ENCODE data around the gene LIMK2. TPM values are rescaled to one million over a fixed set of nuclear protein-coding genes. Genes with fewer than 3 reads are reported as not detected.

The LIMK2 gene
- total RNA-seq, 1 donor from 2014 or later = 8.0 TPM

DNA sequence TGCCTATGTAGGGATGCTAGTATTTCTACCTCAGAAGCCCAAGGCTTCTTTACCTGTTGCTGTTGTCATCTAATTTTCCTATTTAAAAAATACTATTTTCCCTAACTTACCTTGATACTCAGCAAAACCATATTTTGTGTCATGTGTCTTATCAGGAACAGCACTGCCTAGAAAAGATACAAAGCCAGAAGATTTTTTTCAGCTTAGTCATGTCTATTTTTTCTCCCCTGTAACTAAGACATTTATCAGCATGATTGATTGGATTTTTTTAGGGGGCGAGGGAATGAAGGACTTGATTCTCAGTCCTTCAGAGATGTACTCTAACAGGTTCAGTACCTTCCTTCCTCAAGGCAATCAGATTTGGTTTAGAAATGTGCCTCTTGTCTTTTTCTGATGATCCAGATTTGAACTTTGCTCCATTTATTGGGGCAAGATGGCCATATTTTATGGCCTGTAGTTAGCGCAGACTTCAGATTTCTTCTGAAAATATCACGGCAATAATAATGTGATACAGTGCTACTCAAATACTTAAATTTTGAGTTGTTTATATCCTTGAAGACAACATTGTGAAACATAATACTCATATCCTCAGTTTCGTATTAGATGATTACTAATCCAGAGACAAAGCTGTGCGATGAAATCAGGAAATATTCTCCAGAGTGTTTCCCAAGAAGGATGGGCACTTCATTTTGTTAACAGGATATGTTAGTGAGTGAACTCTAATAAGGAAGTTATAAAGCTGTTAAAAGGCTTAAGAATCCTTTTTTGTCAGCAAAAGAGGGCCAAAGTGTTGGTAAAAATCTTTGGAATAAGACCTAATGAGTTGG lies 83.9 kb downstream of the LIMK2 start:
- Histone ChIP-seq H3K4me3 (no peak overlapping the region), H3K27me3 (ENCODE audit: low read depth) (no peaks in the 10 kb centered on the region), H3K36me3 (no peaks in the 10 kb centered on the region), H3K4me1 (peaks cover 55% of the 10 kb centered on the region), H3K9me3 (replicated peaks) (no peaks in the 10 kb centered on the region), H3K27ac (replicated peaks) (peak overlapping the region; percentile 72)
- intact Hi-C loops (cut with micrococcal nuclease) = no loop called here
- no peak for DNase-seq
- TF ChIP-seq, protein P1, sequence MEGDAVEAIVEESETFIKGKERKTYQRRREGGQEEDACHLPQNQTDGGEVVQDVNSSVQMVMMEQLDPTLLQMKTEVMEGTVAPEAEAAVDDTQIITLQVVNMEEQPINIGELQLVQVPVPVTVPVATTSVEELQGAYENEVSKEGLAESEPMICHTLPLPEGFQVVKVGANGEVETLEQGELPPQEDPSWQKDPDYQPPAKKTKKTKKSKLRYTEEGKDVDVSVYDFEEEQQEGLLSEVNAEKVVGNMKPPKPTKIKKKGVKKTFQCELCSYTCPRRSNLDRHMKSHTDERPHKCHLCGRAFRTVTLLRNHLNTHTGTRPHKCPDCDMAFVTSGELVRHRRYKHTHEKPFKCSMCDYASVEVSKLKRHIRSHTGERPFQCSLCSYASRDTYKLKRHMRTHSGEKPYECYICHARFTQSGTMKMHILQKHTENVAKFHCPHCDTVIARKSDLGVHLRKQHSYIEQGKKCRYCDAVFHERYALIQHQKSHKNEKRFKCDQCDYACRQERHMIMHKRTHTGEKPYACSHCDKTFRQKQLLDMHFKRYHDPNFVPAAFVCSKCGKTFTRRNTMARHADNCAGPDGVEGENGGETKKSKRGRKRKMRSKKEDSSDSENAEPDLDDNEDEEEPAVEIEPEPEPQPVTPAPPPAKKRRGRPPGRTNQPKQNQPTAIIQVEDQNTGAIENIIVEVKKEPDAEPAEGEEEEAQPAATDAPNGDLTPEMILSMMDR (IDR thresholded peaks at IDR 0.05; ENCODE audit: borderline replicate concordance) = no peak

DNA sequence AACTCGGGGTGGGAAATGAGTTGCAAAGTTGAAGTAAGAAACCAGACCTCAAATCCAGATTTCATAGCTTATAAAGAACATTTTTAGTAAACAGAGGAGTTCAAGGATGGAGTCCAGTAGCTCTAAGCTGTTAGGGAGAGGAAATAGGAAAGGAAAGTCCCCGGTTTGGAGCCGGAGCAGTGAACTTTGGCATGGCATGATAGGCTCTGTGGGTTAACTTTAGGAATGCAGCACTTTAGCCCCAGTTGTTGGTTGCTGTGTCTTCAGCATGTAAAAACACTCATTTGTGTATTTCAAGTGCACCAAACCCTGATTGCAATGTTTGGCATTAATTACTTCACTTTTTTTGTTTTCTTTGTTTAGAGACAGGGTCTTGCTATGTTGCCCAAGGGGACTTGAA lies 88.8 kb downstream of the LIMK2 start:
- Histone ChIP-seq H3K4me3 (no peak overlapping the region), H3K9me3 (replicated peaks) (no peaks in the 10 kb centered on the region), H3K36me3 (no peaks in the 10 kb centered on the region), H3K4me1 (peaks cover 15% of the 10 kb centered on the region), H3K27ac (replicated peaks) (no peak overlapping the region), H3K27me3 (ENCODE audit: low read depth) (no peaks in the 10 kb centered on the region)
- TF ChIP-seq, protein P1 (IDR thresholded peaks at IDR 0.05; ENCODE audit: borderline replicate concordance) = no peak
- intact Hi-C loops (cut with micrococcal nuclease) = no loop called here
- no peak for DNase-seq

- H3K27me3 ChIP-seq (ENCODE audit: low read depth) = no peaks in the 10 kb centered on the region
- H3K4me1 ChIP-seq = peaks cover 4% of the 10 kb centered on the region
- H3K4me3 ChIP-seq = no peak overlapping the region
- H3K36me3 ChIP-seq = no peaks in the 10 kb centered on the region
- no peak overlapping the region for H3K27ac ChIP-seq (replicated peaks)
- intact Hi-C loops (cut with micrococcal nuclease) = no loop called here
- DNase-seq = no peak
- TF ChIP-seq, protein P1 (IDR thresholded peaks at IDR 0.05; ENCODE audit: borderline replicate concordance) = no peak
- no peaks in the 10 kb centered on the region for H3K9me3 ChIP-seq (replicated peaks)
These were observed 89.9 kb downstream of the LIMK2 start for GRCh38 chr22:31302006-31302405.

- TF ChIP-seq, protein P1 (IDR thresholded peaks at IDR 0.05; ENCODE audit: borderline replicate concordance) = no peak
- Histone ChIP-seq H3K4me1 (no peaks in the 10 kb centered on the region), H3K27me3 (ENCODE audit: low read depth) (no peaks in the 10 kb centered on the region), H3K36me3 (no peaks in the 10 kb centered on the region), H3K9me3 (replicated peaks) (no peaks in the 10 kb centered on the region), H3K27ac (replicated peaks) (no peak overlapping the region), H3K4me3 (no peak overlapping the region)
- intact Hi-C loops (cut with micrococcal nuclease) = no loop called here
- DNase-seq = no peak
These were observed 90.4 kb downstream of the LIMK2 start for GRCh38 chr22:31302537-31302936.

- DNase-seq = no peak
- Histone ChIP-seq H3K36me3 (no peaks in the 10 kb centered on the region), H3K4me3 (no peak overlapping the region), H3K27ac (replicated peaks) (no peak overlapping the region), H3K4me1 (no peaks in the 10 kb centered on the region), H3K9me3 (replicated peaks) (no peaks in the 10 kb centered on the region), H3K27me3 (ENCODE audit: low read depth) (no peaks in the 10 kb centered on the region)
- intact Hi-C loops (cut with micrococcal nuclease) = no loop called here
- TF ChIP-seq, protein P1 (IDR thresholded peaks at IDR 0.05; ENCODE audit: borderline replicate concordance) = no peak
These were observed 93.1 kb downstream of the LIMK2 start for GRCh38 chr22:31305194-31305593.

Data from left ventricle myocardium inferior (tissue), 1 donor.